GM12878 (cell line): Measurements from ENCODE around the gene TEPSIN. TPM values are rescaled to one million over a fixed set of nuclear protein-coding genes. Genes with fewer than 3 reads are reported as not detected.

Experiments
- ATAC-seq: fragments of 200-7000 bp; cut with Tn5 transposase; 3 replicates; pipeline ENCODE4 v1.9.1; 2020; ENCODE audit warnings: mild to moderate bottlenecking, moderate library complexity
- BruUV-seq: library from RNA; stranded (reverse); fragments of 400-500 nt; replicated peaks from 2 replicates; lab custom pipeline; 2021; lab: Mats Ljungman, UMichigan
- CTCF ChIA-PET: fragments of 300-600 bp; sonication (Branson Sonifier 250); formaldehyde crosslinking; extraction: SDS; loops from one replicate; lab custom pipeline; 2021; ENCODE audit warnings: inconsistent platforms; lab: Yijun Ruan, JAX
- POLR2A ChIA-PET: fragments of 350-600 bp; formaldehyde crosslinking; extraction: SDS; loops from one replicate; lab custom pipeline; 2021; ENCODE audit warnings: inconsistent platforms; lab: Charles Lee
- RAD21 ChIA-PET: fragments of 300-600 bp; sonication (Branson Sonifier 250); formaldehyde crosslinking; loops from one replicate; lab custom pipeline; 2023; ENCODE audit warnings: antibody characterized with exemption; ENCODE audit not compliant: unreplicated experiment; lab: Charles Lee
- SMC1A ChIA-PET: fragments of 300-600 bp; sonication (Branson Sonifier 250); formaldehyde crosslinking; loops from one replicate; lab custom pipeline; 2023; ENCODE audit not compliant: unreplicated experiment, uncharacterized antibody; lab: Charles Lee
- DNase-seq: peaks from one replicate; pipeline ENCODE4 v3.0.0-alpha.2; 2011; ENCODE audit warnings: low read depth, low spot score
- FAIRE-seq: peaks from 3 replicates; lab custom pipeline; 2011; peaks lifted over from hg19 to GRCh38; lab: Jason Lieb, UNC
- H2AFZ ChIP-seq: 2 replicates; pipeline ENCODE4 v1.6.0; 2011; ENCODE audit warnings: low read depth, low read length, control low read depth; ENCODE audit not compliant: control insufficient read depth
- H3K27ac ChIP-seq: 2 replicates; pipeline ENCODE4 v1.5.1; 2011; ENCODE audit warnings: control low read depth; ENCODE audit not compliant: control insufficient read depth, insufficient read depth
- H3K27me3 ChIP-seq, 2 experiments: replicated peaks in 1 of 2; 2 replicates each; pipeline versions ENCODE4 v1.6.0 to v1.6.1; 2011; ENCODE audit warnings: low read length in 1 of 2; ENCODE audit not compliant: control insufficient read depth in 2 of 2, insufficient read depth in 2 of 2
- H3K36me3 ChIP-seq, 2 experiments: 2 replicates each; pipeline ENCODE4 v1.5.1; 2011; ENCODE audit warnings: low read length in 1 of 2; ENCODE audit not compliant: control insufficient read depth in 2 of 2, insufficient read depth in 2 of 2
- H3K4me1 ChIP-seq: 2 replicates; pipeline ENCODE4 v1.6.1; 2011; ENCODE audit warnings: mild to moderate bottlenecking, low read length, moderate library complexity, mixed read lengths; ENCODE audit not compliant: control insufficient read depth, insufficient read depth
- H3K4me2 ChIP-seq: 2 replicates; pipeline ENCODE4 v1.6.0; 2011; ENCODE audit warnings: control low read depth; ENCODE audit not compliant: control insufficient read depth, insufficient read depth
- H3K4me3 ChIP-seq: fragments of 200-600 bp; sonication (generic); 2 replicates; pipeline ENCODE4 v1.5.1; 2016
- H3K79me2 ChIP-seq: 2 replicates; pipeline ENCODE4 v1.6.0; 2011; ENCODE audit warnings: low read length; ENCODE audit not compliant: control insufficient read depth, insufficient read depth
- H3K9ac ChIP-seq: 2 replicates; pipeline ENCODE4 v1.8.0; 2011; ENCODE audit warnings: low read length, control low read depth, mixed read lengths; ENCODE audit not compliant: control insufficient read depth, insufficient read depth
- H3K9me3 ChIP-seq: replicated peaks from 3 replicates; pipeline ENCODE4 v1.5.1; 2011; ENCODE audit warnings: mild to moderate bottlenecking, low read length; ENCODE audit not compliant: control insufficient read depth, insufficient read depth
- H4K20me1 ChIP-seq: 2 replicates; pipeline ENCODE4 v1.6.0; 2011; ENCODE audit not compliant: control insufficient read depth, insufficient read depth
- ATF2 ChIP-seq: IDR thresholded peaks from 2 replicates; pipeline ENCODE4 v1.6.1; 2012; ENCODE audit warnings: low read length, inconsistent platforms
- BRCA1 ChIP-seq: IDR thresholded peaks from 2 replicates; pipeline ENCODE4 v1.6.1; 2011; ENCODE audit warnings: low read depth, low read length, improper control_type of control experiment
- EGR1 ChIP-seq, 2 experiments: IDR thresholded peaks; 1 replicate in 1 of 2; 2 replicates in 1 of 2; pipeline ENCODE4 v1.6.1; 2011 to 2012; ENCODE audit warnings: low read depth in 2 of 2, low read length in 2 of 2, borderline replicate concordance in 1 of 2, mild to moderate bottlenecking in 1 of 2, moderate library complexity in 1 of 2
- ELK1 ChIP-seq: IDR thresholded peaks from 2 replicates; pipeline ENCODE4 v1.6.1; 2012; ENCODE audit warnings: low read depth, low read length, improper control_type of control experiment
- HDAC2 ChIP-seq: fragments of 200-600 bp; sonication (generic); IDR thresholded peaks from 2 replicates; pipeline ENCODE4 v1.6.1; 2017
- KLF5 ChIP-seq: fragments of 450-650 bp; IDR thresholded peaks from 2 replicates; pipeline ENCODE4 v1.6.1; 2014; ENCODE audit warnings: mild to moderate bottlenecking; ENCODE audit not compliant: partially characterized antibody
- MLLT1 ChIP-seq: fragments of 450-650 bp; IDR thresholded peaks from 2 replicates; pipeline ENCODE4 v1.6.1; 2016; ENCODE audit warnings: mild to moderate bottlenecking
- NKRF ChIP-seq: fragments of 450-650 bp; conservative IDR thresholded peaks from 2 replicates; pipeline ENCODE4 v1.6.1; 2017; ENCODE audit warnings: mild to moderate bottlenecking, moderate library complexity
- RUNX3 ChIP-seq: IDR thresholded peaks from 2 replicates; pipeline ENCODE4 v1.6.1; 2012; ENCODE audit warnings: low read length, inconsistent platforms
- SPI1 ChIP-seq: IDR thresholded peaks from 2 replicates; pipeline ENCODE4 v1.6.1; 2011; ENCODE audit warnings: low read depth, mild to moderate bottlenecking, low read length, moderate library complexity, borderline replicate concordance; ENCODE audit not compliant: insufficient read depth
- STAT1 ChIP-seq: fragments of 450-650 bp; conservative IDR thresholded peaks from 2 replicates; pipeline ENCODE4 v1.6.1; 2014; ENCODE audit warnings: antibody characterized with exemption, mild to moderate bottlenecking
- STAT3 ChIP-seq: IDR thresholded peaks from 2 replicates; pipeline ENCODE4 v1.6.1; 2011; ENCODE audit warnings: low read depth, low read length, improper control_type of control experiment
- USF2 ChIP-seq: IDR thresholded peaks from 2 replicates; pipeline ENCODE4 v1.6.1; 2011; ENCODE audit warnings: low read depth, low read length, improper control_type of control experiment, borderline replicate concordance
- ZNF217 ChIP-seq: fragments of 450-650 bp; IDR thresholded peaks from 2 replicates; pipeline ENCODE4 v1.6.1; 2017; ENCODE audit warnings: antibody characterized with exemption, mild to moderate bottlenecking
- WGBS: methylation state at CpG from one replicate; pipeline ENCODE4 v1.1.6; 2016; ENCODE audit warnings: low lambda C conversion rate; ENCODE audit not compliant: insufficient replicate concordance, insufficient coverage; ENCODE audit errors: missing lambda C conversion rate; 5-methylcytosine and 5-hydroxymethylcytosine counted together
- in situ Hi-C: fragments of 300-500 bp; cut with MboI; formaldehyde crosslinking; loops from 9 replicates; pipeline ENCODE4 v1.14.3; 2018; ENCODE audit warnings: mixed read lengths
- intact Hi-C: fragments of 100-400 bp; cut with micrococcal nuclease; formaldehyde crosslinking; loops from one replicate; pipeline ENCODE4 v1.14.2; 2022; ENCODE audit not compliant: unreplicated experiment
- polyA plus RNA-seq, 11 experiments: library from polyadenylated mRNA; depleted of rRNA in 4 of 11; unstranded in 6 of 11; stranded (reverse) in 5 of 11; fragments of >200 nt; fragmentation: Nextera tagmentation in 4 of 11; fragmentation: Illumina TruSeq in 1 of 11; extraction: Ambion mirVana in 4 of 11; extraction: Trizol in 1 of 11; gene quantifications; 1 replicate in 1 of 11; 2 replicates in 10 of 11; pipeline versions ENCODE4 v1.2.1 to v1.2.3, GENCODE V29; 2011 to 2016; ENCODE audit warnings: inconsistent platforms in 2 of 11, missing spikeins in 2 of 11, low read depth in 1 of 11
- total RNA-seq, 4 experiments: library from RNA; depleted of rRNA in 3 of 4; stranded (reverse); fragments of >200 nt in 3 of 4; fragmentation: Illumina TruSeq in 1 of 4; extraction: Trizol in 1 of 4; gene quantifications; 2 replicates each; pipeline versions ENCODE4 v1.2.1 to v1.2.3, GENCODE V29; 2013 to 2021

The TEPSIN gene
- total and polyA plus RNA-seq, 10 of the 15 experiments (the other 5 are each of a cell fraction or from before 2014, with no cell fraction given) = 0.87 to 36.7 (median 5.3) TPM

- TF ChIP-seq NKRF = no peak
- TF ChIP-seq KLF5 = no peak
- TF ChIP-seq HDAC2 = no peak
Measured at GRCh38 chr17:81265576-81265975, 26.7 kb upstream of the TEPSIN start (continued).

- intact Hi-C loops = no loop called here
- ChIA-PET SMC1A (no interaction called here), CTCF (no interaction called here), RAD21 (no interaction called here), POLR2A (no interaction called here)
- no peaks in the 10 kb centered on the region for H4K20me1 ChIP-seq
- DNase-seq (no peak), ATAC-seq (no peak), FAIRE-seq (no peak)
- 88% methylated on average over 12 of the region's 12 CpGs for WGBS
- in situ Hi-C loops = no loop called here
- no TSS peak for BruUV-seq
- no peak overlapping the region for H3K4me2 ChIP-seq
- H3K27ac ChIP-seq = no peak overlapping the region
- H3K27me3 ChIP-seq = no peaks in the 10 kb centered on the region
- no peaks in the 10 kb centered on the region for H3K79me2 ChIP-seq
- no peaks in the 10 kb centered on the region for H3K4me1 ChIP-seq
- H3K4me3 ChIP-seq = no peak overlapping the region
- no peak overlapping the region for H3K9ac ChIP-seq
- peaks cover 12 to 16% of the 10 kb centered on the region in 2 experiments for H3K36me3 ChIP-seq
- H2AFZ ChIP-seq = no peak overlapping the region
- no peaks in the 10 kb centered on the region for H3K9me3 ChIP-seq
- TF ChIP-seq ATF2 (no peak), SPI1 (no peak), RUNX3 (no peak), BRCA1 (no peak), USF2 (no peak), STAT3 (no peak), STAT1 (no peak), ELK1 (no peak), ZNF217 (no peak), HDAC2 (no peak), EGR1 (IDR thresholded peaks at IDR 0.05; ENCODE audit: borderline replicate concordance in 1 of 2, low read depth in 2 of 2, low read length in 2 of 2) (no peak), MLLT1 (no peak)
Measured at GRCh38 chr17:81264640-81265039, 25.8 kb upstream of the TEPSIN start.
